ENCODE results near the gene ACSM2B. TPM values are rescaled to one million over a fixed set of nuclear protein-coding genes. Genes with fewer than 3 reads are reported as not detected.

The ACSM2B gene
- total RNA-seq, 1 donor from 2014 or later, result not detected

GRCh38 chr16:20520103-20520502, 56.1 kb downstream of the ACSM2B start:
- Histone ChIP-seq H3K27me3 (ENCODE audit: insufficient read depth, low read length) (no peaks in the 10 kb centered on the region), H3K36me3 (ENCODE audit: insufficient read depth, low read length) (no peaks in the 10 kb centered on the region), H4K20me1 (ENCODE audit: insufficient read depth, low read length) (no peaks in the 10 kb centered on the region), H2AFZ (ENCODE audit: low read depth, low read length) (no peak overlapping the region), H3K4me3 (ENCODE audit: insufficient read depth, low read depth, low read length) (no peak overlapping the region), H3K4me1 (ENCODE audit: insufficient read depth, low read length) (no peaks in the 10 kb centered on the region), H3K4me2 (ENCODE audit: low read length) (no peak overlapping the region), H3K9me3 (ENCODE audit: insufficient read depth, low read depth, low read length) (peaks cover 3% of the 10 kb centered on the region), H3K79me2 (ENCODE audit: insufficient read depth, low read length) (no peaks in the 10 kb centered on the region), H3K9ac (ENCODE audit: low read length) (no peak overlapping the region), H3K27ac (ENCODE audit: low read depth, low read length) (no peak overlapping the region)
- Mint-ChIP-seq H3K27me3 (ENCODE audit: low read depth, unreplicated experiment) (peaks cover 9% of the 10 kb centered on the region), H3K4me3 (ENCODE audit: unreplicated experiment) (no peak overlapping the region), H3K36me3 (ENCODE audit: low read depth, unreplicated experiment) (no peaks in the 10 kb centered on the region), H3K27ac (ENCODE audit: unreplicated experiment) (no peak overlapping the region), H3K4me1 (ENCODE audit: low read depth, unreplicated experiment) (no peaks in the 10 kb centered on the region), H3K9me3 (ENCODE audit: unreplicated experiment) (no peaks in the 10 kb centered on the region)
- TF ChIP-seq EZH2 (IDR thresholded peaks at IDR 0.05; ENCODE audit: insufficient read depth, low read length), result no peak
- TF ChIP-seq CTCF (IDR thresholded peaks at IDR 0.05; ENCODE audit: insufficient read depth, low read depth, low read length), result no peak
- DNase-seq (ENCODE audit: low read depth), result no peak
- FAIRE-seq, result no peak

GRCh38 chr16:20519231-20519630, 56.9 kb downstream of the ACSM2B start:
- FAIRE-seq, result no peak
- H3K4me3 Mint-ChIP-seq (ENCODE audit: unreplicated experiment), result no peak overlapping the region
- no peaks in the 10 kb centered on the region for H3K36me3 Mint-ChIP-seq (ENCODE audit: low read depth, unreplicated experiment)
- DNase-seq (ENCODE audit: low read depth), result no peak
- no peak overlapping the region for H3K27ac ChIP-seq (ENCODE audit: low read depth, low read length)
- no peaks in the 10 kb centered on the region for H3K27me3 ChIP-seq (ENCODE audit: insufficient read depth, low read length)
- H3K9me3 ChIP-seq (ENCODE audit: insufficient read depth, low read depth, low read length), result peaks cover 3% of the 10 kb centered on the region
- no peaks in the 10 kb centered on the region for H3K79me2 ChIP-seq (ENCODE audit: insufficient read depth, low read length)
- H3K4me3 ChIP-seq (ENCODE audit: insufficient read depth, low read depth, low read length), result no peak overlapping the region
- H3K9ac ChIP-seq (ENCODE audit: low read length), result no peak overlapping the region
- no peaks in the 10 kb centered on the region for H4K20me1 ChIP-seq (ENCODE audit: insufficient read depth, low read length)
- no peak overlapping the region for H3K27ac Mint-ChIP-seq (ENCODE audit: unreplicated experiment)
- peaks cover 14% of the 10 kb centered on the region for H3K27me3 Mint-ChIP-seq (ENCODE audit: low read depth, unreplicated experiment)
- no peaks in the 10 kb centered on the region for H3K4me1 ChIP-seq (ENCODE audit: insufficient read depth, low read length)
- H3K4me2 ChIP-seq (ENCODE audit: low read length), result no peak overlapping the region
- no peaks in the 10 kb centered on the region for H3K4me1 Mint-ChIP-seq (ENCODE audit: low read depth, unreplicated experiment)
- no peaks in the 10 kb centered on the region for H3K36me3 ChIP-seq (ENCODE audit: insufficient read depth, low read length)
- H2AFZ ChIP-seq (ENCODE audit: low read depth, low read length), result no peak overlapping the region
- H3K9me3 Mint-ChIP-seq (ENCODE audit: unreplicated experiment), result no peaks in the 10 kb centered on the region
- no peak for TF ChIP-seq EZH2 (IDR thresholded peaks at IDR 0.05; ENCODE audit: insufficient read depth, low read length)
- no peak for TF ChIP-seq CTCF (IDR thresholded peaks at IDR 0.05; ENCODE audit: insufficient read depth, low read depth, low read length)

- no peaks in the 10 kb centered on the region for H3K4me1 Mint-ChIP-seq (ENCODE audit: low read depth, unreplicated experiment)
- FAIRE-seq (no peak), DNase-seq (ENCODE audit: low read depth) (no peak)
- no peak overlapping the region for H3K27ac Mint-ChIP-seq (ENCODE audit: unreplicated experiment)
- H3K4me1 ChIP-seq (ENCODE audit: insufficient read depth, low read length), result no peaks in the 10 kb centered on the region
- H3K27me3 Mint-ChIP-seq (ENCODE audit: low read depth, unreplicated experiment), result peaks cover 22% of the 10 kb centered on the region
- no peaks in the 10 kb centered on the region for H4K20me1 ChIP-seq (ENCODE audit: insufficient read depth, low read length)
- no peak overlapping the region for H3K4me3 ChIP-seq (ENCODE audit: insufficient read depth, low read depth, low read length)
- no peak overlapping the region for H2AFZ ChIP-seq (ENCODE audit: low read depth, low read length)
- H3K4me2 ChIP-seq (ENCODE audit: low read length), result no peak overlapping the region
- no peak overlapping the region for H3K4me3 Mint-ChIP-seq (ENCODE audit: unreplicated experiment)
- no peaks in the 10 kb centered on the region for H3K9me3 Mint-ChIP-seq (ENCODE audit: unreplicated experiment)
- H3K27me3 ChIP-seq (ENCODE audit: insufficient read depth, low read length), result no peaks in the 10 kb centered on the region
- no peaks in the 10 kb centered on the region for H3K36me3 Mint-ChIP-seq (ENCODE audit: low read depth, unreplicated experiment)
- no peaks in the 10 kb centered on the region for H3K36me3 ChIP-seq (ENCODE audit: insufficient read depth, low read length)
- H3K9ac ChIP-seq (ENCODE audit: low read length), result no peak overlapping the region
- no peaks in the 10 kb centered on the region for H3K79me2 ChIP-seq (ENCODE audit: insufficient read depth, low read length)
- no peak overlapping the region for H3K27ac ChIP-seq (ENCODE audit: low read depth, low read length)
- TF ChIP-seq CTCF (IDR thresholded peaks at IDR 0.05; ENCODE audit: insufficient read depth, low read depth, low read length), result no peak
- no peak for TF ChIP-seq EZH2 (IDR thresholded peaks at IDR 0.05; ENCODE audit: insufficient read depth, low read length)
- H3K9me3 ChIP-seq (ENCODE audit: insufficient read depth, low read depth, low read length), result peaks cover 3% of the 10 kb centered on the region
Observed at GRCh38 chr16:20517149-20517548, 59.0 kb downstream of the ACSM2B start.
